Measurements from ENCODE around the gene GGCX. TPM values are rescaled to one million over a fixed set of nuclear protein-coding genes. Genes with fewer than 3 reads are reported as not detected.

Gene GGCX
- total and polyA plus RNA-seq, 2 donors (not counting 3 experiments of a cell fraction or from before 2014, with no cell fraction given): 48.0 to 62.7 TPM

DNA sequence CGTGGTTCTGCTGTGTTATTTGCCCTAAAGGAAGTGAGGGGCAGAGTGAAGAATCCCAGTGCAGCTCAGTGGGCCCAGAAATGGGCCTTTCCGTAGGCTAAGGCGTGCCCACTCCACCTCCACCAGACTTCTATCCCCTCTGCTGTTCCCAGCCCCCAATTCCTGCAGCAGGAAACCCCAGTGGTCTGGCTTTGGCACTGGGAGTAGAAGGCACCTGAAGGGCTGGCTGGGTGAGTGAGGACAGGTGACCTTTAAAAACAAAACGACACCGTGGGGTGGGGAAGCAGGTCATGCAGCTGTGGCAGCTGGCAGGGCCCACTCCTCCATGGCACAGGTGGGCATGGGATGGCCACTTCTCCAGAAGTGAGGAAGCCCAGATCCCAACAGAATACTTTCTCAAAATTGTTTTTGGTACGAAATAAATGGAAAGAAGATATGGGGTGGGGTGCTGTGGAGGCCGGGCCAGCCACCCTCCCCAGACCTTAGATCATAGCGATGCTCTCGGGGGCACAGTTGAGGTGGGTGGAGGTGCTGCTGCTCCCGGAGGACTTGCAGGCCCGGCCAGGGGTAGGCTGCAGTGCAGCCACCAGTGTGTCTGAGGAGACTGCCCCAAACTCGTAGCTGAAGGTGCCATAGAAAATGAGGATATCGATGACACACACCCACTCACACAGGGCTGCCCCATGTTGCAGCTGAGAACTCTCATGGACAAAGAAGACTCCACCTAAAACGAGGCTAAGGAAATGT is 37.5 kb upstream of the GGCX start:
- CTCF ChIA-PET: interaction anchor here (2.3 kb wide), 1 partner anchor 8 kb away, joined by 8 read pairs; no protein-coding TSS in a partner anchor
- POLR2A ChIA-PET: no interaction called here
- intact Hi-C loops (cut with micrococcal nuclease): no loop called here
- no peaks in the 10 kb centered on the region for H3K9me3 ChIP-seq (replicated peaks; ENCODE audit: control insufficient read depth, insufficient read depth, low read length)
- H3K79me2 ChIP-seq (ENCODE audit: control insufficient read depth, insufficient read depth, low read length): peaks cover 19% of the 10 kb centered on the region
- H3K27me3 ChIP-seq (ENCODE audit: control insufficient read depth in 2 of 2, insufficient read depth in 2 of 2, low read length in 2 of 2): no peaks in the 10 kb centered on the region
- TF ChIP-seq, protein P1, sequence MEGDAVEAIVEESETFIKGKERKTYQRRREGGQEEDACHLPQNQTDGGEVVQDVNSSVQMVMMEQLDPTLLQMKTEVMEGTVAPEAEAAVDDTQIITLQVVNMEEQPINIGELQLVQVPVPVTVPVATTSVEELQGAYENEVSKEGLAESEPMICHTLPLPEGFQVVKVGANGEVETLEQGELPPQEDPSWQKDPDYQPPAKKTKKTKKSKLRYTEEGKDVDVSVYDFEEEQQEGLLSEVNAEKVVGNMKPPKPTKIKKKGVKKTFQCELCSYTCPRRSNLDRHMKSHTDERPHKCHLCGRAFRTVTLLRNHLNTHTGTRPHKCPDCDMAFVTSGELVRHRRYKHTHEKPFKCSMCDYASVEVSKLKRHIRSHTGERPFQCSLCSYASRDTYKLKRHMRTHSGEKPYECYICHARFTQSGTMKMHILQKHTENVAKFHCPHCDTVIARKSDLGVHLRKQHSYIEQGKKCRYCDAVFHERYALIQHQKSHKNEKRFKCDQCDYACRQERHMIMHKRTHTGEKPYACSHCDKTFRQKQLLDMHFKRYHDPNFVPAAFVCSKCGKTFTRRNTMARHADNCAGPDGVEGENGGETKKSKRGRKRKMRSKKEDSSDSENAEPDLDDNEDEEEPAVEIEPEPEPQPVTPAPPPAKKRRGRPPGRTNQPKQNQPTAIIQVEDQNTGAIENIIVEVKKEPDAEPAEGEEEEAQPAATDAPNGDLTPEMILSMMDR (IDR thresholded peaks at IDR 0.05; ENCODE audit: extremely low read depth in 1 of 2, insufficient read depth in 1 of 2, low read depth in 1 of 2, low read length in 2 of 2): no peak
- TF ChIP-seq POLR2A (IDR thresholded peaks at IDR 0.05; ENCODE audit: low read depth, low read length) (no peak), JUN (IDR thresholded peaks at IDR 0.05; ENCODE audit: borderline replicate concordance, insufficient read depth, insufficient read length, low read depth) (no peak), FOS (IDR thresholded peaks at IDR 0.05; ENCODE audit: borderline replicate concordance, insufficient read depth, low read length) (no peak), MYC (IDR thresholded peaks at IDR 0.05; ENCODE audit: low read depth, low read length) (no peak), POLR2AphosphoS5 (IDR thresholded peaks at IDR 0.05; ENCODE audit: insufficient read depth, low read depth, low read length) (no peak), GATA2 (IDR thresholded peaks at IDR 0.05; ENCODE audit: insufficient read depth, insufficient read length, low read depth, low read length) (no peak), EZH2 (IDR thresholded peaks at IDR 0.05; ENCODE audit: borderline replicate concordance, low read depth, low read length, severe bottlenecking) (no peak)
- TF ChIP-seq, protein P2, sequence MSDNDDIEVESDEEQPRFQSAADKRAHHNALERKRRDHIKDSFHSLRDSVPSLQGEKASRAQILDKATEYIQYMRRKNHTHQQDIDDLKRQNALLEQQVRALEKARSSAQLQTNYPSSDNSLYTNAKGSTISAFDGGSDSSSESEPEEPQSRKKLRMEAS (IDR thresholded peaks at IDR 0.05; ENCODE audit: insufficient read depth, insufficient read length): no peak
- H4K20me1 ChIP-seq (replicated peaks; ENCODE audit: control insufficient read depth, extremely low read depth, insufficient read depth, low read length): no peaks in the 10 kb centered on the region
- H3K9me1 ChIP-seq (replicated peaks; ENCODE audit: control insufficient read depth, extremely low read depth, insufficient read depth, low read length): no peaks in the 10 kb centered on the region
- H3K4me2 ChIP-seq (ENCODE audit: insufficient read depth, low read length): no peak overlapping the region
- no peak overlapping the region for H3K4me3 ChIP-seq (replicated peaks in 1 of 3; ENCODE audit: insufficient read depth in 1 of 3, low read depth in 1 of 3, low read length in 3 of 3)
- dilution Hi-C loops (cut with MboI; ENCODE audit: extremely low pct_ligation_motif_present, low sequenced_read_pairs): no loop called here
- H3K27ac ChIP-seq (ENCODE audit: insufficient read depth, low read depth, low read length): no peak overlapping the region
- no peak for DNase-seq (ENCODE audit: low read depth, low spot score)
- FAIRE-seq: no peak
- H3K9ac ChIP-seq (replicated peaks; ENCODE audit: extremely low read depth, insufficient read depth, low read length): no peak overlapping the region
- no TSS peak for BruUV-seq (replicated peaks)
- no peak overlapping the region for H2AFZ ChIP-seq (ENCODE audit: low read depth, low read length)
- H3K36me3 ChIP-seq (ENCODE audit: control insufficient read depth in 2 of 2, extremely low read depth in 1 of 2, insufficient read depth in 2 of 2, low read length in 2 of 2): peaks cover 0 to 29% of the 10 kb centered on the region in 2 experiments
- H3K4me1 ChIP-seq (ENCODE audit: control insufficient read depth, extremely low read depth, insufficient read depth, low read length): peaks cover 22% of the 10 kb centered on the region
